Liver (tissue), 9 donors: ENCODE measurements around the gene LMBRD1. TPM values are rescaled to one million over a fixed set of nuclear protein-coding genes. Genes with fewer than 3 reads are reported as not detected.

Experiments
- DNase-seq: peaks from one replicate; pipeline ENCODE4 v3.0.0-alpha.2; 2017; ENCODE audit warnings: low spot score
- H3K27ac ChIP-seq, 2 donors: one replicate each; pipeline ENCODE4 v1.7.0; 2013; ENCODE audit warnings: inconsistent platforms in 2 of 2, low read length in 2 of 2, control low read depth in 1 of 2, low read depth in 1 of 2, mild to moderate bottlenecking in 1 of 2
- H3K27me3 ChIP-seq, 4 donors: one replicate each; pipeline versions ENCODE4 v1.6.1 to v1.7.0; 2013; ENCODE audit warnings: low read length in 3 of 4, inconsistent platforms in 1 of 4, mild to moderate bottlenecking in 1 of 4, moderate library complexity in 1 of 4; ENCODE audit not compliant: control insufficient read depth in 4 of 4, insufficient read depth in 4 of 4
- H3K36me3 ChIP-seq, 4 donors: one replicate each; pipeline versions ENCODE4 v1.6.1 to v1.7.0; 2013; ENCODE audit warnings: low read length in 3 of 4, mild to moderate bottlenecking in 3 of 4, low read depth in 1 of 4, moderate library complexity in 1 of 4; ENCODE audit not compliant: control insufficient read depth in 4 of 4, insufficient read depth in 3 of 4
- H3K4me1 ChIP-seq, 4 donors: one replicate each; pipeline versions ENCODE4 v1.6.1 to v1.7.0; 2013; ENCODE audit warnings: low read length in 3 of 4, mild to moderate bottlenecking in 3 of 4, moderate library complexity in 1 of 4; ENCODE audit not compliant: control insufficient read depth in 4 of 4, insufficient read depth in 4 of 4
- H3K4me3 ChIP-seq, 3 donors: one replicate each; pipeline versions ENCODE4 v1.6.1 to v1.7.0; 2013; ENCODE audit warnings: low read length in 3 of 3, control low read depth in 1 of 3, low read depth in 1 of 3, mild to moderate bottlenecking in 1 of 3
- H3K9ac ChIP-seq, 2 donors: one replicate each; pipeline ENCODE4 v1.7.0; 2013; ENCODE audit warnings: low read length in 2 of 2, mild to moderate bottlenecking in 2 of 2, moderate library complexity in 2 of 2, control low read depth in 1 of 2, low read depth in 1 of 2
- H3K9me3 ChIP-seq, 4 donors: one replicate each; pipeline versions ENCODE4 v1.6.1 to v1.7.0; 2013; ENCODE audit warnings: low read length in 3 of 4; ENCODE audit not compliant: control insufficient read depth in 4 of 4
- EGR1 ChIP-seq, 2 donors: IDR thresholded peaks; 2 replicates each; pipeline ENCODE4 v1.6.1; 2016 to 2018; ENCODE audit warnings: antibody characterized with exemption in 2 of 2, low read depth in 2 of 2
- FOXA2 ChIP-seq: IDR thresholded peaks from 2 replicates; pipeline ENCODE4 v1.6.1; 2016; ENCODE audit warnings: antibody characterized with exemption
- GABPA ChIP-seq, 2 donors: IDR thresholded peaks in 1 of 2; conservative IDR thresholded peaks in 1 of 2; 2 replicates each; pipeline ENCODE4 v1.6.1; 2016; ENCODE audit warnings: antibody characterized with exemption in 2 of 2, mild to moderate bottlenecking in 1 of 2, moderate library complexity in 1 of 2
- HNF4A ChIP-seq, 2 donors: conservative IDR thresholded peaks; 2 replicates each; pipeline ENCODE4 v1.6.1; 2016; ENCODE audit warnings: antibody characterized with exemption in 2 of 2, mild to moderate bottlenecking in 2 of 2
- HNF4G ChIP-seq: IDR thresholded peaks from 2 replicates; pipeline ENCODE4 v1.6.1; 2016; ENCODE audit warnings: antibody characterized with exemption
- JUND ChIP-seq, 2 donors: IDR thresholded peaks; 2 replicates each; pipeline ENCODE4 v1.6.1; 2016; ENCODE audit warnings: antibody characterized with exemption in 2 of 2
- NR2F2 ChIP-seq: IDR thresholded peaks from 2 replicates; pipeline ENCODE4 v1.6.1; 2016; ENCODE audit warnings: antibody characterized with exemption
- RAD21 ChIP-seq, 2 donors: IDR thresholded peaks; 2 replicates each; pipeline ENCODE4 v1.6.1; 2016; ENCODE audit warnings: antibody characterized with exemption in 2 of 2, mild to moderate bottlenecking in 2 of 2
- RXRA ChIP-seq, 2 donors: IDR thresholded peaks; 2 replicates each; pipeline ENCODE4 v1.6.1; 2017 to 2018; ENCODE audit warnings: antibody characterized with exemption in 2 of 2, mild to moderate bottlenecking in 1 of 2
- SP1 ChIP-seq: IDR thresholded peaks from 2 replicates; pipeline ENCODE4 v1.6.1; 2018; ENCODE audit warnings: antibody characterized with exemption, mild to moderate bottlenecking
- YY1 ChIP-seq: IDR thresholded peaks from 2 replicates; pipeline ENCODE4 v1.6.1; 2016; ENCODE audit warnings: antibody characterized with exemption, mild to moderate bottlenecking
- whole genome bisulfite sequencing: extraction: QIAGEN DNeasy Blood & Tissue Kit; methylation state at CpG from one replicate; pipeline ENCODE4 v1.1.7; 2013; 5-methylcytosine and 5-hydroxymethylcytosine counted together
- polyA plus RNA-seq, 2 donors: library from polyadenylated mRNA; stranded (reverse) in 1 of 2; unstranded in 1 of 2; fragments of 200-250 nt in 1 of 2; fragments of >200 nt in 1 of 2; fragmentation: Nextera tagmentation in 1 of 2; extraction: Ambion mirVana in 1 of 2; gene quantifications; one replicate each; pipeline versions ENCODE4 v1.2.1 to v1.2.3, GENCODE V29; 2013 to 2015
- total RNA-seq, 2 donors: library from RNA; depleted of rRNA; stranded (reverse); fragments of >200 nt; gene quantifications; one replicate each; pipeline ENCODE4 v1.2.3, GENCODE V29; 2014
- TF ChIP-seq, protein P1 (sequence below): IDR thresholded peaks from 2 replicates; pipeline ENCODE4 v1.6.1; 2016; ENCODE audit warnings: antibody characterized with exemption
- TF ChIP-seq, protein P2 (sequence below): fragments of 150-350 bp; IDR thresholded peaks from 2 replicates; pipeline ENCODE4 v1.5.1; 2017; ENCODE audit warnings: improper control_type of control experiment, low read depth, low read length; ENCODE audit not compliant: missing input control
- TF ChIP-seq, protein P3 (sequence below): IDR thresholded peaks from 2 replicates; pipeline ENCODE4 v1.6.1; 2016; ENCODE audit warnings: antibody characterized with exemption
- TF ChIP-seq, protein P4 (sequence below): IDR thresholded peaks from 2 replicates; pipeline ENCODE4 v1.6.1; 2016; ENCODE audit warnings: antibody characterized with exemption
- donor health status: healthy.
- donor health status: healthy.
- donor health status: healthy.
- donor health status: healthy.
- donor health status: healthy.

Gene LMBRD1
- total and polyA plus RNA-seq, 4 donors = 33.2 to 54.5 (median 43.3) TPM

DNA sequence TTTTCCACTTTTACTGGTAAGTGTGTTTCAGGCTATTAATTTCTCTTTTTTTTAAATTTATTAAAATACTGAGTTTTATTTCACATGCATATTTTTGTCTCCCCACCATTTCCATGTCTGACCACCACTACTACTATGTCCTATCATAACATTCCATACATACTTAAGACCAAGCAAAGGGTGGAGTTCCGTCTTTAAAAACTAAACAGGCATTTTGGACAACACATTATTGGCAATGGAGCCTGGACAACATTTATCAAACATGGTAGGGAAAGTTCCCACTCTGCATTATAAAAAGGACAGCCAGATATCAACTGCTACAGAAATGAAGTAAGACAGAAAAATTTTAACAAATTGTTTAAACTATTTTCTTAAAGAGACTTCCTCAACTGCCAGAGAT, 91.9 kb downstream of the LMBRD1 start:
- H3K4me1 ChIP-seq = no peaks in the 10 kb centered on the region
- H3K9me3 ChIP-seq = no peaks in the 10 kb centered on the region
- peaks cover 0 to 11% (median 6%) of the 10 kb centered on the region in 4 donors for H3K36me3 ChIP-seq
- WGBS = 86% methylated on average over 1 of the region's 1 CpG
- H3K27me3 ChIP-seq = no peaks in the 10 kb centered on the region
- no peak overlapping the region for H3K9ac ChIP-seq
- TF ChIP-seq FOXA2 (no peak), NR2F2 (no peak), SP1 (no peak), RXRA (IDR thresholded peaks at IDR 0.05) (no peak), HNF4A (conservative IDR thresholded peaks at IDR 0.05) (no peak), JUND (IDR thresholded peaks at IDR 0.05) (no peak), EGR1 (IDR thresholded peaks at IDR 0.05; ENCODE audit: low read depth in 2 of 2) (no peak)
- TF ChIP-seq, protein P1, sequence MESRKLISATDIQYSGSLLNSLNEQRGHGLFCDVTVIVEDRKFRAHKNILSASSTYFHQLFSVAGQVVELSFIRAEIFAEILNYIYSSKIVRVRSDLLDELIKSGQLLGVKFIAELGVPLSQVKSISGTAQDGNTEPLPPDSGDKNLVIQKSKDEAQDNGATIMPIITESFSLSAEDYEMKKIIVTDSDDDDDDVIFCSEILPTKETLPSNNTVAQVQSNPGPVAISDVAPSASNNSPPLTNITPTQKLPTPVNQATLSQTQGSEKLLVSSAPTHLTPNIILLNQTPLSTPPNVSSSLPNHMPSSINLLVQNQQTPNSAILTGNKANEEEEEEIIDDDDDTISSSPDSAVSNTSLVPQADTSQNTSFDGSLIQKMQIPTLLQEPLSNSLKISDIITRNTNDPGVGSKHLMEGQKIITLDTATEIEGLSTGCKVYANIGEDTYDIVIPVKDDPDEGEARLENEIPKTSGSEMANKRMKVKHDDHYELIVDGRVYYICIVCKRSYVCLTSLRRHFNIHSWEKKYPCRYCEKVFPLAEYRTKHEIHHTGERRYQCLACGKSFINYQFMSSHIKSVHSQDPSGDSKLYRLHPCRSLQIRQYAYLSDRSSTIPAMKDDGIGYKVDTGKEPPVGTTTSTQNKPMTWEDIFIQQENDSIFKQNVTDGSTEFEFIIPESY = no peak
- TF ChIP-seq, protein P2, sequence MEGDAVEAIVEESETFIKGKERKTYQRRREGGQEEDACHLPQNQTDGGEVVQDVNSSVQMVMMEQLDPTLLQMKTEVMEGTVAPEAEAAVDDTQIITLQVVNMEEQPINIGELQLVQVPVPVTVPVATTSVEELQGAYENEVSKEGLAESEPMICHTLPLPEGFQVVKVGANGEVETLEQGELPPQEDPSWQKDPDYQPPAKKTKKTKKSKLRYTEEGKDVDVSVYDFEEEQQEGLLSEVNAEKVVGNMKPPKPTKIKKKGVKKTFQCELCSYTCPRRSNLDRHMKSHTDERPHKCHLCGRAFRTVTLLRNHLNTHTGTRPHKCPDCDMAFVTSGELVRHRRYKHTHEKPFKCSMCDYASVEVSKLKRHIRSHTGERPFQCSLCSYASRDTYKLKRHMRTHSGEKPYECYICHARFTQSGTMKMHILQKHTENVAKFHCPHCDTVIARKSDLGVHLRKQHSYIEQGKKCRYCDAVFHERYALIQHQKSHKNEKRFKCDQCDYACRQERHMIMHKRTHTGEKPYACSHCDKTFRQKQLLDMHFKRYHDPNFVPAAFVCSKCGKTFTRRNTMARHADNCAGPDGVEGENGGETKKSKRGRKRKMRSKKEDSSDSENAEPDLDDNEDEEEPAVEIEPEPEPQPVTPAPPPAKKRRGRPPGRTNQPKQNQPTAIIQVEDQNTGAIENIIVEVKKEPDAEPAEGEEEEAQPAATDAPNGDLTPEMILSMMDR = no peak
- TF ChIP-seq, protein P3, sequence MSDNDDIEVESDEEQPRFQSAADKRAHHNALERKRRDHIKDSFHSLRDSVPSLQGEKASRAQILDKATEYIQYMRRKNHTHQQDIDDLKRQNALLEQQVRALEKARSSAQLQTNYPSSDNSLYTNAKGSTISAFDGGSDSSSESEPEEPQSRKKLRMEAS = no peak
- DNase-seq = no peak
- H3K4me3 ChIP-seq = no peak overlapping the region
- no peak overlapping the region for H3K27ac ChIP-seq

DNA sequence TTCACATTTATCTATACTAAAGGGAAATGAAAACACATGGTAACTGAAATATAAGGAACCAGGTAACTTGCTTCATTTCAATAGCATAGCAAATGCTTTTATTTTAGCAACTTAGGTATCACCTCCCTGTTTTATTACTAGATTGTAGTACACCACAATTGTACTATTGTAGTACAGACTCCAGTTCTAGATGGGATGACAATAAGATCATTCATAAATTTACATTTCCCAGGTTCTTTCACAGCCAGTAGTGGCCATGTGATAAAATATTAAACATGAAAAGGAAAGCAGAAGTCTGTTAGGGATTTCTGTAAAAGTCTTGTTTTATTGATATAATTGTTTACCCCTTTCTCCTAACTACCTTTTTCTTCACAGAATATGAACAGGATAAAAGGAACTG, 97.2 kb downstream of the LMBRD1 start:
- Histone ChIP-seq H3K9ac (no peak overlapping the region), H3K27ac (no peak overlapping the region), H3K36me3 (peaks cover 2 to 20% (median 10%) of the 10 kb centered on the region in 4 donors), H3K4me1 (no peaks in the 10 kb centered on the region), H3K9me3 (no peaks in the 10 kb centered on the region), H3K27me3 (no peaks in the 10 kb centered on the region), H3K4me3 (no peak overlapping the region)
- DNase-seq = no peak
- no peak for TF ChIP-seq JUND (IDR thresholded peaks at IDR 0.05)
- TF ChIP-seq HNF4G = no peak
- no peak for TF ChIP-seq SP1
- no peak for TF ChIP-seq HNF4A (conservative IDR thresholded peaks at IDR 0.05)
- TF ChIP-seq YY1 = no peak
- TF ChIP-seq, protein P1 = no peak

DNA sequence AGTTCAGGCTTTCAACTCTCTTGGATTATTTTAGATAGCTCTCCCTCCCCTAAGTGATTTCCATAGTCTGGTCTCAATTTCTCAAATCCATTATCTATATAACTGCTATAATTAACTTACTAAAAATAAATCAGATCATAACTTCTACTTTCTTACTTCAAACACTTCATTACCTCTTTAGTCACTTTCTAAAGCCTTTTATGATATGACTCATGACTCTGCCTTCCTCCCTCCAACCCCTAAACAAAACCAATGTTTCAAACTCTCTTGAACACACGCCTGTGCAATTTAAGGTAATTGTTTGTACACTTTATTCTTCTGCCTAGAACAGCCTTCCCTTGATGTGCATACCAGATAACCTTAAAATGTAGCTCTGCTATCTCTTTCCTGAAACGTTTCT, 100.5 kb downstream of the LMBRD1 start:
- Histone ChIP-seq H3K4me3 (no peak overlapping the region), H3K27me3 (no peaks in the 10 kb centered on the region), H3K4me1 (no peaks in the 10 kb centered on the region), H3K36me3 (peaks cover 2 to 20% (median 10%) of the 10 kb centered on the region in 4 donors), H3K9me3 (no peaks in the 10 kb centered on the region), H3K27ac (no peak overlapping the region), H3K9ac (no peak overlapping the region)
- DNase-seq = no peak
- 83% methylated on average over 2 of the region's 2 CpGs for WGBS
- TF ChIP-seq RAD21 (IDR thresholded peaks at IDR 0.05) = no peak
- TF ChIP-seq, protein P4, sequence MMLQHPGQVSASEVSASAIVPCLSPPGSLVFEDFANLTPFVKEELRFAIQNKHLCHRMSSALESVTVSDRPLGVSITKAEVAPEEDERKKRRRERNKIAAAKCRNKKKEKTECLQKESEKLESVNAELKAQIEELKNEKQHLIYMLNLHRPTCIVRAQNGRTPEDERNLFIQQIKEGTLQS = no peak
- TF ChIP-seq SP1 = no peak
- TF ChIP-seq, protein P2 = no peak
- TF ChIP-seq GABPA (IDR thresholded peaks at IDR 0.05 in 1 of 2, conservative IDR thresholded peaks at IDR 0.05 in 1 of 2) = no peak
- TF ChIP-seq NR2F2 = no peak
- TF ChIP-seq, protein P3 = no peak
